Natural killer cell treated with Interleukin-12 subunit alpha and Interleukin-12 subunit beta and Interleukin-15 and Interleukin-18, amount 100 ng/mL, for 72 hours (primary cell): Measurements from ENCODE around the gene PACSIN2. TPM values are rescaled to one million over a fixed set of nuclear protein-coding genes. Genes with fewer than 3 reads are reported as not detected.

Experiments used
- ATAC-seq, 2 donors: fragments of 150-1000 bp; cut with Tn5 transposase in 1 of 2; sonication (Bioruptor Pico), chemical (Tn5 transposase) in 1 of 2; 2 replicates each; pipeline ENCODE4 v1.10.0; 2021
- DNase-seq: peaks from one replicate; pipeline ENCODE4 v3.0.0; 2022; ENCODE audit warnings: low spot score
- H3K27ac Mint-ChIP-seq, 2 donors: 1 replicate in 1 of 2; 2 replicates in 1 of 2; pipeline ENCODE4 v1.8.0; 2022; ENCODE audit warnings: mixed read lengths in 2 of 2, mild to moderate bottlenecking in 1 of 2, moderate library complexity in 1 of 2
- H3K27me3 Mint-ChIP-seq, 2 donors: 1 replicate in 1 of 2; 2 replicates in 1 of 2; pipeline ENCODE4 v1.8.0; 2022; ENCODE audit warnings: mixed read lengths in 2 of 2
- H3K36me3 Mint-ChIP-seq: one replicate; pipeline ENCODE4 v1.8.0; 2022; ENCODE audit warnings: mixed read lengths
- H3K4me1 Mint-ChIP-seq, 2 donors: 1 replicate in 1 of 2; 2 replicates in 1 of 2; pipeline ENCODE4 v1.8.0; 2022; ENCODE audit warnings: low read depth in 2 of 2, mixed read lengths in 2 of 2, mild to moderate bottlenecking in 1 of 2
- H3K4me3 Mint-ChIP-seq: one replicate; pipeline ENCODE4 v1.8.0; 2022; ENCODE audit warnings: mixed read lengths
- H3K9me3 Mint-ChIP-seq: 2 replicates; pipeline ENCODE4 v1.8.0; 2022; ENCODE audit warnings: mixed read lengths
- total RNA-seq, 2 donors: library from RNA; stranded (reverse); gene quantifications; one replicate each; pipeline ENCODE4 v1.2.3, GENCODE V29; 2022

The PACSIN2 gene
- total RNA-seq, 2 donors from 2014 or later: 34.5 to 64.0 TPM

- ATAC-seq: peak; percentile 3 to 5
- peak overlapping the region; percentile 72 to 88 for H3K27ac Mint-ChIP-seq
- no peaks in the 10 kb centered on the region for H3K27me3 Mint-ChIP-seq
- no peak for DNase-seq
- no peak overlapping the region for H3K4me3 Mint-ChIP-seq
- peaks cover 59 to 79% of the 10 kb centered on the region in 2 donors for H3K4me1 Mint-ChIP-seq
- peaks cover 6% of the 10 kb centered on the region for H3K36me3 Mint-ChIP-seq
- no peaks in the 10 kb centered on the region for H3K9me3 Mint-ChIP-seq
Measured at GRCh38 chr22:42892571-42893316, 122.2 kb downstream of the PACSIN2 start.

GRCh38 chr22:42892156-42892555 is 122.8 kb downstream of the PACSIN2 start:
- peak; percentile 36 to 54 for ATAC-seq

GRCh38 chr22:42891696-42892095 is 123.3 kb downstream of the PACSIN2 start:
- peak overlapping the region in 1 of 2 donors; percentile 72 for H3K27ac Mint-ChIP-seq
- no peak overlapping the region for H3K4me3 Mint-ChIP-seq
- no peaks in the 10 kb centered on the region for H3K27me3 Mint-ChIP-seq
- no peaks in the 10 kb centered on the region for H3K9me3 Mint-ChIP-seq
- H3K36me3 Mint-ChIP-seq: peaks cover 6% of the 10 kb centered on the region
- ATAC-seq: no peak
- peaks cover 51 to 76% of the 10 kb centered on the region in 2 donors for H3K4me1 Mint-ChIP-seq
- no peak for DNase-seq

More at GRCh38 chr22:42892156-42892555, 122.8 kb downstream of the PACSIN2 start:
- no peak overlapping the region for H3K4me3 Mint-ChIP-seq
- H3K9me3 Mint-ChIP-seq: no peaks in the 10 kb centered on the region
- H3K36me3 Mint-ChIP-seq: peaks cover 6% of the 10 kb centered on the region
- peaks cover 53 to 78% of the 10 kb centered on the region in 2 donors for H3K4me1 Mint-ChIP-seq
- peak overlapping the region; percentile 72 to 88 for H3K27ac Mint-ChIP-seq
- DNase-seq: no peak
- no peaks in the 10 kb centered on the region for H3K27me3 Mint-ChIP-seq

GRCh38 chr22:42891008-42891407 is 123.9 kb downstream of the PACSIN2 start:
- Mint-ChIP-seq H3K36me3 (peaks cover 6% of the 10 kb centered on the region), H3K9me3 (no peaks in the 10 kb centered on the region), H3K27me3 (no peaks in the 10 kb centered on the region), H3K4me1 (peaks cover 44 to 69% of the 10 kb centered on the region in 2 donors), H3K27ac (peak overlapping the region in 1 of 2 donors; percentile 72), H3K4me3 (no peak overlapping the region)
- DNase-seq: no peak
- ATAC-seq: no peak

GRCh38 chr22:42889304-42889703 is 125.6 kb downstream of the PACSIN2 start:
- peak; percentile 62 to 68 for ATAC-seq
- H3K4me3 Mint-ChIP-seq: peak overlapping the region; percentile 68

GRCh38 chr22:42887523-42888507 is 127.1 kb downstream of the PACSIN2 start:
- Mint-ChIP-seq H3K27ac (peak overlapping the region in 1 of 2 donors; percentile 31), H3K4me3 (no peak overlapping the region), H3K9me3 (no peaks in the 10 kb centered on the region), H3K4me1 (peaks cover 28 to 43% of the 10 kb centered on the region in 2 donors), H3K27me3 (no peaks in the 10 kb centered on the region), H3K36me3 (peaks cover 6% of the 10 kb centered on the region)
- DNase-seq (no peak), ATAC-seq (no peak)

More at GRCh38 chr22:42889304-42889703, 125.6 kb downstream of the PACSIN2 start:
- Mint-ChIP-seq H3K4me1 (peaks cover 28 to 55% of the 10 kb centered on the region in 2 donors), H3K27me3 (no peaks in the 10 kb centered on the region), H3K9me3 (no peaks in the 10 kb centered on the region), H3K36me3 (peaks cover 6% of the 10 kb centered on the region), H3K27ac (peak overlapping the region; percentile 31 to 60)
- no peak for DNase-seq

GRCh38 chr22:42887120-42887519 is 127.8 kb downstream of the PACSIN2 start:
- no peak overlapping the region for H3K4me3 Mint-ChIP-seq
- H3K27ac Mint-ChIP-seq: no peak overlapping the region
- peaks cover 28 to 38% of the 10 kb centered on the region in 2 donors for H3K4me1 Mint-ChIP-seq
- ATAC-seq (no peak), DNase-seq (no peak)
- no peaks in the 10 kb centered on the region for H3K27me3 Mint-ChIP-seq
- H3K36me3 Mint-ChIP-seq: peaks cover 6% of the 10 kb centered on the region
- H3K9me3 Mint-ChIP-seq: no peaks in the 10 kb centered on the region

- H3K27ac Mint-ChIP-seq: no peak overlapping the region
- ATAC-seq (peak in 1 of 2 donors; percentile 2), DNase-seq (no peak)
- peaks cover 19 to 22% of the 10 kb centered on the region in 2 donors for H3K4me1 Mint-ChIP-seq
- no peaks in the 10 kb centered on the region for H3K27me3 Mint-ChIP-seq
- H3K36me3 Mint-ChIP-seq: peaks cover 6% of the 10 kb centered on the region
- no peak overlapping the region for H3K4me3 Mint-ChIP-seq
- no peaks in the 10 kb centered on the region for H3K9me3 Mint-ChIP-seq
Measured at GRCh38 chr22:42885446-42885845, 129.5 kb downstream of the PACSIN2 start.

- no peak for ATAC-seq
- DNase-seq: no peak
- Mint-ChIP-seq H3K36me3 (peaks cover 6% of the 10 kb centered on the region), H3K4me3 (no peak overlapping the region), H3K27me3 (no peaks in the 10 kb centered on the region), H3K4me1 (peaks cover 19 to 22% of the 10 kb centered on the region in 2 donors), H3K9me3 (no peaks in the 10 kb centered on the region), H3K27ac (no peak overlapping the region)
Measured at GRCh38 chr22:42884616-42885375, 130.2 kb downstream of the PACSIN2 start.

- H3K4me3 Mint-ChIP-seq: no peak overlapping the region
- DNase-seq (no peak), ATAC-seq (no peak)
- H3K36me3 Mint-ChIP-seq: no peaks in the 10 kb centered on the region
- no peaks in the 10 kb centered on the region for H3K27me3 Mint-ChIP-seq
- H3K4me1 Mint-ChIP-seq: peaks cover 12 to 16% of the 10 kb centered on the region in 2 donors
- H3K27ac Mint-ChIP-seq: no peak overlapping the region
- H3K9me3 Mint-ChIP-seq: no peaks in the 10 kb centered on the region
Measured at GRCh38 chr22:42883970-42884369, 131.0 kb downstream of the PACSIN2 start.

GRCh38 chr22:42883121-42883520 is 131.8 kb downstream of the PACSIN2 start:
- no peak for DNase-seq
- no peak for ATAC-seq
- Mint-ChIP-seq H3K4me3 (no peak overlapping the region), H3K4me1 (peaks cover 3 to 8% of the 10 kb centered on the region in 2 donors), H3K36me3 (no peaks in the 10 kb centered on the region), H3K27ac (no peak overlapping the region), H3K9me3 (no peaks in the 10 kb centered on the region), H3K27me3 (no peaks in the 10 kb centered on the region)

GRCh38 chr22:42881982-42882656 is 132.8 kb downstream of the PACSIN2 start:
- no peak overlapping the region for H3K4me3 Mint-ChIP-seq
- no peak for ATAC-seq
- no peaks in the 10 kb centered on the region for H3K9me3 Mint-ChIP-seq
- no peaks in the 10 kb centered on the region for H3K27me3 Mint-ChIP-seq
- H3K36me3 Mint-ChIP-seq: no peaks in the 10 kb centered on the region
- no peak overlapping the region for H3K27ac Mint-ChIP-seq
- DNase-seq: no peak
- H3K4me1 Mint-ChIP-seq: no peaks in the 10 kb centered on the region

GRCh38 chr22:42881298-42881697 is 133.7 kb downstream of the PACSIN2 start:
- no peak for DNase-seq
- no peaks in the 10 kb centered on the region for H3K27me3 Mint-ChIP-seq
- ATAC-seq: no peak
- H3K4me3 Mint-ChIP-seq: no peak overlapping the region
- H3K4me1 Mint-ChIP-seq: no peaks in the 10 kb centered on the region
- H3K9me3 Mint-ChIP-seq: no peaks in the 10 kb centered on the region
- H3K36me3 Mint-ChIP-seq: no peaks in the 10 kb centered on the region
- H3K27ac Mint-ChIP-seq: no peak overlapping the region
